Measurements from ENCODE around the gene VTCN1.

VTCN1 gene

GRCh38 chr1:117146072-117146471, 64.7 kb downstream of the VTCN1 start:
- Histone ChIP-seq H3K27me3 (replicated peaks; ENCODE audit: control insufficient read depth, insufficient read depth, low read length) (no peaks in the 10 kb centered on the region; the same call in 1 of the 2 replicates), H3K36me3 (ENCODE audit: control insufficient read depth, insufficient read depth, low read length) (no peaks in the 10 kb centered on the region), H3K4me3 (replicated peaks; ENCODE audit: low read depth, low read length) (no peak overlapping the region)
- no peak for DNase-seq (ENCODE audit: extremely low read depth, insufficient read length)
- no peak for TF ChIP-seq CTCF (IDR thresholded peaks at IDR 0.05; ENCODE audit: insufficient read depth, low read length, poor library complexity, severe bottlenecking)

DNA sequence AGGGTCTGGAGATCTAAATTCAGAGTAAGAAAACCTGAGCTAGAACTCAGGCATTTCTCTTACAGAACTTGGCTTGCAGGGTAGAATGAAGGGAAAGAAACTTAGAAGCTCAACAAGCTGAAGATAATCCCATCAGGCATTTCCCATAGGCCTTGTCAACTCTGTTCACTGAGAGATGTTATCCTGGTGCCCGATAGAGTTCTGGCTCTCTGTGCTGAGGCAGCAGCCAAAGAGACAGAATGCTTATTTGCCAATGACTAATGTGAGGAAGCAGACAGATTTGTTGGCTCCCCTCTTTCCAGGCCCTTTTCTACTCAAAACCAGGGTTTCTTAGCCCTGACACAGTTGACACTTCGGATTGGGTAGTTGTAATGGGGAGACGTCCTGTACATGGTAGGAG, 66.9 kb downstream of the VTCN1 start:
- no peak overlapping the region for H3K4me3 ChIP-seq (replicated peaks; ENCODE audit: low read depth, low read length)
- no peak for TF ChIP-seq CTCF (IDR thresholded peaks at IDR 0.05; ENCODE audit: insufficient read depth, low read length, poor library complexity, severe bottlenecking)
- no peak for DNase-seq (ENCODE audit: extremely low read depth, insufficient read length)
- H3K36me3 ChIP-seq (ENCODE audit: control insufficient read depth, insufficient read depth, low read length), result no peaks in the 10 kb centered on the region
- H3K27me3 ChIP-seq (replicated peaks; ENCODE audit: control insufficient read depth, insufficient read depth, low read length), result no peaks in the 10 kb centered on the region; the same call in none of the 2 replicates

DNA sequence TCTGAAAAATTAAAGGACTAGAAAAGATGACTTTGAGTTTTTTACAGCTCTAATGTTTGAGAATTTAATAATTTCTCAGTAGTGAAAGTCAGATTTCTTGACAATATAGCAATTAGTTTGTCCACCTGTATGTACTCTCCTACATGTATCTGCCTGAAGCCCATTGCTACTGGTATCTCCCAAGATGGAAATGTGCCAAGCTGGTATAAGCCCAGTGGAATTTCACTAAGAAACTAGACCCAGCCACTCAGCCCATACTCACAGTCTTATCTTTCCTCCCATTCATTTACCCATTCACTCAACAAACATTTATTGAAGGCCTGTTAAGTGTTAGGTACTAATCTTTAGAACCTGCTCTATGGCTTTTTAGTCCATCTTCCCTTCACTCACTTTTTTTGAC, 67.6 kb downstream of the VTCN1 start:
- Histone ChIP-seq H3K36me3 (ENCODE audit: control insufficient read depth, insufficient read depth, low read length) (no peaks in the 10 kb centered on the region), H3K4me3 (replicated peaks; ENCODE audit: low read depth, low read length) (no peak overlapping the region), H3K27me3 (replicated peaks; ENCODE audit: control insufficient read depth, insufficient read depth, low read length) (no peaks in the 10 kb centered on the region; the same call in none of the 2 replicates)
- no peak for DNase-seq (ENCODE audit: extremely low read depth, insufficient read length)
- TF ChIP-seq CTCF (IDR thresholded peaks at IDR 0.05; ENCODE audit: insufficient read depth, low read length, poor library complexity, severe bottlenecking), result no peak

DNA sequence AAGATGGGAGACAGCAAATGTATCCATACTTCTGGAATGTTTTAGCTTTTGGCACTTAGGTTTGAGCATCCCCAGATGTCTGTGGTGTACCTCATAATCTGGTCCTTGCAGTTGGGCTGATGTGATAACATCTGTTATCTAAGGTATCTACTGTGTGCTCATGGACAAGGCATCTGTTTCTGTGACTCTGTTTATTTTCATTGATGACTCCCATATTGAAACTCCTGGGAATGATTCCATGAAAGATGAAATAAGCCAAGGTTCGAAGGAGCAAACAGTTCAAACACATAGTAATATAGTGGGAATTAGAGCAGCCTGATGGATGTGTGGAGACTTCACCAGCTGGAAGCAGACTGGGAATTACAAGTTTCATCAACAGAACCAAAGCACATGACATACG, 68.5 kb downstream of the VTCN1 start:
- no peak for DNase-seq (ENCODE audit: extremely low read depth, insufficient read length)
- no peak for TF ChIP-seq CTCF (IDR thresholded peaks at IDR 0.05; ENCODE audit: insufficient read depth, low read length, poor library complexity, severe bottlenecking)
- Histone ChIP-seq H3K27me3 (replicated peaks; ENCODE audit: control insufficient read depth, insufficient read depth, low read length) (no peaks in the 10 kb centered on the region; the same call in none of the 2 replicates), H3K4me3 (replicated peaks; ENCODE audit: low read depth, low read length) (no peak overlapping the region), H3K36me3 (ENCODE audit: control insufficient read depth, insufficient read depth, low read length) (no peaks in the 10 kb centered on the region)

DNA sequence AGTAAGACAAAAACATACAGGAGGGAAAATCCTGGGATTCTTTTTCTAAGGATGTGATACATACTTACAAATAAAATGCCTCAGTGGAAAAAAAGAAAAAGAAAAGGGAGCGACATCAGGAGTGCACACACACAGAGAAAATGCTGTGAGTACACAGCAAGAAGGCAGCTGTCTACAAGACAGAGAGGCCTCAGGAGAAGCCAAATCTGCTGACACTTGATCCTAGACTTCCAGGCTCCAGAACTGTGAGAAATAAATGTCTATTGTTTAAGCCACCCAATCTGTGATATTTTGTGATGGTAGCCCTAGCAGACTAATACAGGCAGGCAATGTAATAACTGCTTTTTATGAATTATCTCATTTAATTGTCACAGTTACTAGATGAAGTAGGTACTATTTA, 72.2 kb downstream of the VTCN1 start:
- Histone ChIP-seq H3K36me3 (ENCODE audit: control insufficient read depth, insufficient read depth, low read length) (no peaks in the 10 kb centered on the region), H3K27me3 (replicated peaks; ENCODE audit: control insufficient read depth, insufficient read depth, low read length) (no peaks in the 10 kb centered on the region; the same call in none of the 2 replicates), H3K4me3 (replicated peaks; ENCODE audit: low read depth, low read length) (no peak overlapping the region)
- DNase-seq (ENCODE audit: extremely low read depth, insufficient read length), result no peak
- TF ChIP-seq CTCF (IDR thresholded peaks at IDR 0.05; ENCODE audit: insufficient read depth, low read length, poor library complexity, severe bottlenecking), result no peak

DNA sequence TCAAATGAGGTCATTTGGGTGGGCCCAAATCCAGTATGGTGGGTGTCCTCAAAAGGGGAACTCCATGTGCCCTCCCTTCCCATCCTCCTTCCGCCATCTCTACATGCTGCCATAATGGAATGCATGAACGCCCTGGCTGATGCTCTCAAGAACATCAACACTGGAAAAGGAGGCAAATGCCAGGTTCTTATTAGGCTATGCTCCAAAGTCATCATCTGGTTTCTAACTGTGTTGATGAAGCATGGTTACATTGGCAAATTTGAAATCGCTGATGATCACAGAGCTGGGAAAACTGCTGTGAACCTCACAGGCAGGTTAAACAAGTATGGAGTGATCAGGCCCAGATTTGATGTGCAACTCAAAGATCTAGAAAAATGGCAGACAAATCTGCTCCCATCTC, 72.6 kb downstream of the VTCN1 start:
- Histone ChIP-seq H3K36me3 (ENCODE audit: control insufficient read depth, insufficient read depth, low read length) (no peaks in the 10 kb centered on the region), H3K27me3 (replicated peaks; ENCODE audit: control insufficient read depth, insufficient read depth, low read length) (no peaks in the 10 kb centered on the region; the same call in none of the 2 replicates), H3K4me3 (replicated peaks; ENCODE audit: low read depth, low read length) (no peak overlapping the region)
- no peak for TF ChIP-seq CTCF (IDR thresholded peaks at IDR 0.05; ENCODE audit: insufficient read depth, low read length, poor library complexity, severe bottlenecking)
- DNase-seq (ENCODE audit: extremely low read depth, insufficient read length), result no peak
